ENCODE data around the gene CHST7. TPM values are rescaled to one million over a fixed set of nuclear protein-coding genes. Genes with fewer than 3 reads are reported as not detected.

CHST7 gene
- total and polyA plus RNA-seq, 2 of the 8 experiments (the other 6 are each of a cell fraction or from before 2014, with no cell fraction given), result 7.9 to 14.1 TPM

- Histone ChIP-seq H2BK12ac (ENCODE audit: low read depth, low read length) (no peak overlapping the region), H3K23ac (ENCODE audit: insufficient read length) (no peak overlapping the region), H3K79me2 (ENCODE audit: control insufficient read depth in 1 of 2, insufficient read depth in 2 of 2, low read length in 2 of 2) (peaks cover 0 to 67% of the 10 kb centered on the region in 2 experiments; a peak in 2 of 4 replicates), H2AK5ac (ENCODE audit: low read depth, low read length) (no peak overlapping the region), H2BK5ac (ENCODE audit: low read depth, low read length) (no peak overlapping the region), H2BK15ac (ENCODE audit: low read length) (no peak overlapping the region), H2BK120ac (replicated peaks; ENCODE audit: low read depth, low read length) (no peak overlapping the region), H3K56ac (replicated peaks; ENCODE audit: insufficient read length, low read depth, low read length) (no peak overlapping the region), H2AFZ (ENCODE audit: low read length) (no peak overlapping the region), H3K4me1 (replicated peaks in 1 of 4; ENCODE audit: control insufficient read depth in 3 of 4, insufficient read depth in 4 of 4, low read length in 3 of 4) (peaks cover 0 to 16% (median 3%) of the 10 kb centered on the region in 4 experiments; a peak in 3 of 7 replicates), H3K27ac (ENCODE audit: low read depth, low read length) (no peak overlapping the region), H3K36me3 (ENCODE audit: control insufficient read depth in 2 of 4, insufficient read depth in 4 of 4, low read length in 3 of 4) (no peaks in the 10 kb centered on the region; a peak in 1 of 8 replicates), H3K9me3 (ENCODE audit: insufficient read depth in 2 of 2, low read depth in 1 of 2, low read length in 1 of 2) (no peaks in the 10 kb centered on the region), H3K4me3 (ENCODE audit: extremely low read depth in 1 of 4, insufficient read depth in 2 of 4, low read depth in 3 of 4, low read length in 4 of 4) (no peak overlapping the region), H3K4me2 (ENCODE audit: insufficient read depth in 1 of 2, low read depth in 2 of 2, low read length in 2 of 2) (no peak overlapping the region), H3K27me3 (replicated peaks in 1 of 4; ENCODE audit: control insufficient read depth in 3 of 4, extremely low read depth in 1 of 4, insufficient read depth in 3 of 4, low read length in 3 of 4) (no peaks in the 10 kb centered on the region), H3K79me1 (ENCODE audit: low read depth, low read length) (no peaks in the 10 kb centered on the region), H3K18ac (ENCODE audit: extremely low read depth, low read length) (no peak overlapping the region), H2BK20ac (ENCODE audit: low read length) (no peak overlapping the region), H4K91ac (replicated peaks; ENCODE audit: insufficient read length, low read length) (no peak overlapping the region), H4K20me1 (replicated peaks in 1 of 2; ENCODE audit: control insufficient read depth in 1 of 2, insufficient read depth in 2 of 2, low read length in 2 of 2) (peaks cover 0 to 8% of the 10 kb centered on the region in 2 experiments), H4K8ac (ENCODE audit: extremely low read depth, insufficient read depth, low read length) (no peak overlapping the region), H4K5ac (ENCODE audit: insufficient read length, low read depth, low read length) (no peak overlapping the region), H3K14ac (ENCODE audit: insufficient read length) (no peak overlapping the region), H3K4ac (replicated peaks; ENCODE audit: insufficient read length, low read depth, low read length) (no peak overlapping the region), H3K23me2 (ENCODE audit: low read depth, low read length) (no peaks in the 10 kb centered on the region; the same call in 1 of the 2 replicates), H3K9ac (replicated peaks in 1 of 4; ENCODE audit: extremely low read depth in 1 of 4, low read depth in 3 of 4, low read length in 3 of 4) (no peak overlapping the region)
- 90% methylated on average over 6 of the region's 6 CpGs; no CpG with 5 or more reads in 1 of the 2 experiments for WGBS, 2 experiments (ENCODE audit: extremely low coverage in 1 of 2, insufficient coverage in 1 of 2, insufficient read length in 1 of 2, insufficient replicate concordance in 2 of 2, low coverage in 1 of 2, low lambda C conversion rate in 2 of 2, missing lambda C conversion rate in 1 of 2)
- DNase-seq (ENCODE audit: low read depth in 1 of 2, low spot score in 2 of 2) (no peak), FAIRE-seq (no peak)
- ChIA-PET POLR2A (ENCODE audit: partially characterized antibody) (interaction anchor here (0.9 kb wide), 1 partner anchor 12 kb away, joined by 4 read pairs; no protein-coding TSS in a partner anchor), CTCF (ENCODE audit: partially characterized antibody) (interaction anchor here (0.7 to 1.0 kb wide), 3 partner anchors 57 to 105 kb away, joined by 3 read pairs; no protein-coding TSS in a partner anchor)
- no peak for TF ChIP-seq SP2 (IDR thresholded peaks at IDR 0.05; ENCODE audit: low read length)
- no peak for TF ChIP-seq MAFK (IDR thresholded peaks at IDR 0.05; ENCODE audit: low read depth, low read length)
- no peak for TF ChIP-seq BRCA1 (IDR thresholded peaks at IDR 0.05; ENCODE audit: low read depth, low read length)
- no peak for TF ChIP-seq JUN (IDR thresholded peaks at IDR 0.05; ENCODE audit: low read depth, low read length)
- TF ChIP-seq GTF2F1 (IDR thresholded peaks at IDR 0.05; ENCODE audit: borderline replicate concordance, low read depth, low read length), result no peak
- TF ChIP-seq SUZ12 (IDR thresholded peaks at IDR 0.05; ENCODE audit: low read length), result no peak
- TF ChIP-seq JUND (IDR thresholded peaks at IDR 0.05; ENCODE audit: low read length), result no peak
- TF ChIP-seq RBBP5 (IDR thresholded peaks at IDR 0.05; ENCODE audit: borderline replicate concordance, low read depth, low read length), result no peak
- no peak for TF ChIP-seq POLR2A (IDR thresholded peaks at IDR 0.05; ENCODE audit: control extremely low read depth in 1 of 2, low read depth in 2 of 2, low read length in 2 of 2)
- TF ChIP-seq YY1 (IDR thresholded peaks at IDR 0.05; ENCODE audit: low read depth, low read length), result no peak
- TF ChIP-seq EZH2 (IDR thresholded peaks at IDR 0.05; ENCODE audit: low read depth, low read length, severe bottlenecking), result no peak
- no peak for TF ChIP-seq POLR2AphosphoS5 (IDR thresholded peaks at IDR 0.05; ENCODE audit: low read depth, low read length)
- no peak for TF ChIP-seq TAF1 (IDR thresholded peaks at IDR 0.05; ENCODE audit: low read depth, low read length)
- TF ChIP-seq RNF2 (IDR thresholded peaks at IDR 0.05; ENCODE audit: borderline replicate concordance, low read depth, low read length, missing control alignments, poor library complexity, severe bottlenecking), result no peak
- no peak for TF ChIP-seq TAF7 (optimal IDR thresholded peaks at IDR 0.05; ENCODE audit: borderline replicate concordance, low read depth, low read length)
Observed at GRCh38 chrX:46580613-46581012, 7.0 kb downstream of the CHST7 start.

Measured in H1 (cell line).